HG03196 (cell line): ENCODE measurements around the gene SMIM43.
"Not testable (repeated sequence)": the region's sequence is repeated elsewhere in the genome, so short reads cannot be mapped to it uniquely, and the experiment has no call there.

Experiments
- ATAC-seq: cut with Tn5 transposase; IDR thresholded peaks from one replicate; pipeline ENCODE4 v1.9.1; 2021; ENCODE audit not compliant: unreplicated experiment

Gene SMIM43

DNA sequence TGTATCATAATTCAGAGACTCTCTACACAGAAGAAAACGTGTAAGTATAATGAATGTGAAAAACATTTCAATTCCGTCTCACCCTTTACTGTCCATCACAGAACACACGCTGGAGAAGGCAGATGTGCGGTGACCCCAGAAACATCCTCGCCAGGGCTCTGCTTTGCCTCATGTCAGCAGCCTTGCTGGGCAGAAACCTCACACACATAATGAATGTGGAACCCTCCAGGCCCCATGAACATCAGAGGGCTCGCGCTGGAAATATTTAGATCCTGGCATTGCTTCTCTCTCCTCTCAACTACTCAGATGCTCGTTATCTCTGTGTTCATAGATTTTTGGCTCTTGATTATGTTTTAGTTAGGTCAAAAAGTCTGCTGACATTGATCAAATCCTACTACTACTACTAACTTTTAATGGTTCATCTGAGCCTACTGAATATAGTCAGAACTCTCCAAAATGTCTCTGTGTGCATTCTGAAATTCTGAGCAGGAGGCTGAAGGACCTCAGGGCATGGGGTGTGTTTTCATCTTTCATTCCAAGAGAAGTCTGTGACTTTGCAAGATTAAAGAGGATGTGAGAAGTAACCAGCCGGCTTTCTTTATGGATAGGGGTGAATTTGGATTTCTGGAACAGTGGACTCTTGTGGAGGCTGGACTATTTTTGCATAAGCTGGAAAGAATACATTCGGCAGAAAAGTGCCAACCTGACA lies 27.0 kb downstream of the SMIM43 start:
- no peak for ATAC-seq

DNA sequence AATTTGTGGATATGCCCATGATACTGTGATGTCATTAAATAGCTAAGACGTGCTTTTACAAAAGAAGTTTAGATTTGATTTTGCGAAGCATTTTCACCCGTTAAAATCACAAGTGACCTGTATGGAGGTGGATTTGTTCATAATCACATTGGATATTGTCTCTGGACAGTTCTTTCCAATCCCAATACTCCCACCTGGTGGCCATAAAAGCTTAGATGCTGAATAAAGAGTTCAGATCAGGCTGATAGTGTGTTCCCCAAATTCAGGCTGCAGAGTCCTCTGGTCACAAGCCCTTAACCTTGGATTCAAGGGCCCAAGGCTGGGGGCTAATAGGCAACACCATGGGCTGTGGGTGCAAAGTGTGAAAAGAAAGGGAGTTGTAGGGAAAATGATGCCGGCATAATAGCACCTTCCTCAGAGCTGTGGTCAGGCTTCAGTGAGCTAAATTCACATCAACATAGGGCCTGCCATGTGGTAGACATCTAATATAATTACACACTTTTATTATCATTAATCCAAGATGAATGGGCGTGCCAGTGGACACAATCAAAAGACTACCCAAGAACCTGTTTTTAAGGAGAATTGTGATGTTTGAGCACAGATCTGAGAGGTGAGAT lies 28.1 kb downstream of the SMIM43 start:
- ATAC-seq, result no peak

DNA sequence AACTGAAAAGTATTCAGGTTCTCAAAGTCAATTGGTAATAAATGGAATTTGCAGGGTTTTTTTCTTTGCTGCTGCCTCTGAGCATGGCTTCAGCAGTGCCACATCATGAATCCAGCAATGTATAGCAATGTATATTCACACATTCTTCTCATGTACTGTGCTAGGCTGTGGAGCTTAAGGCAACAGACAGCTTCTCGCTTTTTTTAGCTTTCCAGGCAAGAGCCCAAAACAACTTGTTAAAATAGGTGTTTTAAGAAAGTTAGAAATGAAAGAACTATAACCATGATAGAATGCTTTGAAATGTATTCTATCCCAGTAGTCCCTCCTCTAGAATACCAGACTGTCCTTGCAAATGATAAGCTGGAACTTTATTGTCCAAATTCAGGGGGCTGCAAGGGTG lies 30.4 kb downstream of the SMIM43 start:
- ATAC-seq, result no peak

DNA sequence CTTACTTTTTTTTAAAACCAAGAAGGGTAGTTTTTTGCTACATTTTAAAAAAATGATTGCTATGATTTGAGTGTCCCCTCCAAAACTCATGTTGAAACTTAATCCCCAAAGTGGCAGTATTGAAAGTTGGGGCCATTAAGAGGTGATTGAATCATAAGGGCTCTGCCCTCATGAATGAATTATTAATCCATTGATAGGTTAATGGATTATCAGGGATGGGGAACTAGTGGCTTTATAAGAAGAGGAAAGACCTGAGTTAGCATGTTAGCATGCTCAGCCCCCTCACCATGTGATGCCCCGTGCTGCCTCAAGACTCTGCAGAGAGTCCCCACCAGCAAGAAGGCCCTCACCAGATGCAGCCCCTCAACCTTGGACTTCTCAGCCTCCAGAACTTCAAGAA lies 31.0 kb downstream of the SMIM43 start:
- no peak for ATAC-seq

GRCh38 chr4:121729753-121730152 lies 35.2 kb downstream of the SMIM43 start:
- ATAC-seq, result not testable (repeated sequence)

DNA sequence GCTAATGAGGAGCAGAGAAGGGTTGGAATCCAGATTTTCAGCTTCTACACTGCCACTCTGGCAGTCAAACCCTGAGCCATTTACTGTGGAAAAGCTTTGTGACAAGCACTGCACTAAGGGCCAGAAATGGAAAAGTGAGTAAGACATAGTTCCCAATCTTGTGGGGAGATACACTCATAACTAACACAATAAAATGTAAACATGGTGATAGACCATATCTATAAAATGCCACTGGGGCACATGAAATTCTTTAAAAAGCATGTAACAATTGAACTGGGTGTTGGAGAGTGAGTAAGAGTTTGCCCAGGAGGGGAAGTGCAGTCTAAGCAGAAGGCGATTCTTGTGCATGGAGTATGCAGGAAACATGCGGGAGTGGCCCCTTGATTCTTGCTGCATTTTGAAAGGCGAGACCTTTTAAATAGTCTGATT lies 36.2 kb downstream of the SMIM43 start:
- no peak for ATAC-seq

DNA sequence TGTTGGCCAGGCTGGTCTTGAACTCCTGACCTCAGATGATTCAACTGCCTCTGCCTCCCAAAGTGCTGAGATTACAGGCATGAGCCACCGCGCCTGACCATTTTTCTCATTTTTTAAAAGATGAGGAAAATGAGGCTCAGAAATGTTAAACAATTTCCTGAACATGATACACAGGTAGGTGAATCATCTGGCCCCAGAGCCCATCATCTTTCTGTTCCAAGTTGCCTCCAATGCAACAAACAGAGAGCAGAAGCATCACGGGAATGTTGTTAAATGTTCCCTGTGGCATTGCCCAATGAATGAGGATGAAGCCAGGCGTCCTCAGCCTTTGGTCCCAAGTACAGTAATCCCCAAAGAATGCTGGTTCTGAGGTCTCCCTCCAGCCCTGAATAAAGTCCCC lies 36.9 kb downstream of the SMIM43 start:
- ATAC-seq, result no peak

GRCh38 chr4:121726642-121727268 lies 38.2 kb downstream of the SMIM43 start:
- ATAC-seq, result peak; percentile 95

GRCh38 chr4:121724671-121725070 lies 40.3 kb downstream of the SMIM43 start:
- ATAC-seq, result no peak

DNA sequence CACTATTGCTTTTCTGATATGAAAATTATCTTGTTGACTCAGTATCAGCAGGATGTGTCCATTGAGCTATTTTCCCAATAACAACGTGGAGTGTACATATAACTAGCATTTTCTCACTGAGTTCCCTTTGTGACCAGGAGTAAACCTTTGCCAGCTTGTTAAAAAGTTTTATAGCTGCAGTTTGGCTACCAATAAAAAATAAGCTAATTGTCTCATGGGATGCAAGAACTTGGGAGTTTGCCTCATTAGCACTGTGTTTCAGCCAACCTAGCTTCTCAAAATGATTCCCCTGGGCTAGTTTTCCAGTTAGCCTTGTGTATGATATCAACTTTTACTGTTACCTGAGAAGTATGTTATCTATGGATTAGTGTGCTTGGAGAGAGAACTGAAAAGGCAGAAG lies 43.3 kb downstream of the SMIM43 start:
- ATAC-seq, result no peak

- no peak for ATAC-seq
These were observed 44.9 kb downstream of the SMIM43 start for GRCh38 chr4:121720109-121720508.

DNA sequence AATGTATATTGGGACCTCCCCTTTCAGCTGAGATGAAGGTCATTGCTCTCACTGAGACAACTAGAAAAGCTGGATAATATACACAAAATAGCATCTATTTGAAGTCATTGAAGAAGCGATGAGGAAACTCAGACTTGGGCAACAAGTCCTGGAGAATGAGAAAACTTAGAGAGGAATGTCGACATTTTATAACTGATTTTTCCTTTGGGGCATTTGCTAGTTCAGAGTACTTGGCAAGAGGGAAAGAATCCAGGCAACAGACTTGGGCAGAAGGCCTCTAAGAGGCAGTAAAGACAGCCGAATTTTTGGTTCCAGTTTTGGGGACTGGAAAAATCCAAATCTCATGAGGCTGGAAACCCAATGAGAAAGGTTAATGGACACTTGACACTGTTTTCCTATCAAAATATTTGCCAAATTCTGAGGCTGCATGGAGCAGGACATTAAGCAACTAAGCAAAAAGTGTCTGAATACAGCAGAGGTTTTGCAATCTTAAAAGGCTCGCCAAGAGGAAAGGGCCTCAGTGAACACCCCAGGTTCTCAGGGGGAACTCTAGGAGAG lies 47.2 kb downstream of the SMIM43 start:
- ATAC-seq, result no peak

GRCh38 chr4:121714548-121714947 lies 50.4 kb downstream of the SMIM43 start:
- ATAC-seq, result no peak

GRCh38 chr4:121712783-121713182 lies 52.2 kb downstream of the SMIM43 start:
- no peak for ATAC-seq

- no peak for ATAC-seq
These were observed 52.8 kb downstream of the SMIM43 start for GRCh38 chr4:121712001-121712651.

DNA sequence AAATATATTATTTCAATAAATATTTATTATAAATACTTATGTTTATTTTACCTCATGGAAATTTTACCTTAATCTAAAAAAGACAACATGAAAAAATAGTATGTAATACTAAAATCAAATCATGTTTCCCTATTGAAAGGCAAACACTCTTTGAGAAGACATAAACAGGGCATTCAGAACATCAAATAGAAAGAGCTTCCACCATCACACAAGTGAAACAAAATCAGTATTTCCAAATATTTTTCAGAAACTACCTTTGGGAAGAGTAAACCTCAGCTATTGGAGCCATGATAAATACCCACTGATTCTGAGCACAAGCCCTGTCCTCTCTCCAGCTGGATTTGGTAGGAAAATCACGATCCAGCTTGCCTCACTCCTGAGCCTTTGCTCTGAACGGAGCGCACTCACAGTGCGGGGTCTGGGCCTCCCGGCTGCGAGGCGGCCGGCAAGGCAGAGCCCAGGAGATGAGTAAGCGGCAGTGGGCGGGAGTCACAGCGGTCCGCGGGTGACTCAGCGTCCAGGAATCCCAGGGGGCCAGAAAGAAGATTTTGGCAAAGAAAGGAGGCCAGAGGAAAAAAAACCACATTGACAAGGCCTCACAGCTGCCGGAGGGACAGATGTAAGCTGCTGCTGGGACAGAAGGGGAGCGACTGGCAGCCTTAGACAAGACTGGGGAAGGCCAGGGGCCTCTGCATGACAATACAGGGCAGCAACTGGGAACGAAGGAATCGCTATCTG lies 53.5 kb downstream of the SMIM43 start:
- ATAC-seq, result peak; percentile 92

GRCh38 chr4:121709766-121710405 lies 55.1 kb downstream of the SMIM43 start:
- no peak for ATAC-seq
